ENCODE data around the gene MRPL28. TPM values are rescaled to one million over a fixed set of nuclear protein-coding genes. Genes with fewer than 3 reads are reported as not detected.

Gene MRPL28
- 61.0 and 77.7 TPM in 2 replicates for total RNA-seq

DNA sequence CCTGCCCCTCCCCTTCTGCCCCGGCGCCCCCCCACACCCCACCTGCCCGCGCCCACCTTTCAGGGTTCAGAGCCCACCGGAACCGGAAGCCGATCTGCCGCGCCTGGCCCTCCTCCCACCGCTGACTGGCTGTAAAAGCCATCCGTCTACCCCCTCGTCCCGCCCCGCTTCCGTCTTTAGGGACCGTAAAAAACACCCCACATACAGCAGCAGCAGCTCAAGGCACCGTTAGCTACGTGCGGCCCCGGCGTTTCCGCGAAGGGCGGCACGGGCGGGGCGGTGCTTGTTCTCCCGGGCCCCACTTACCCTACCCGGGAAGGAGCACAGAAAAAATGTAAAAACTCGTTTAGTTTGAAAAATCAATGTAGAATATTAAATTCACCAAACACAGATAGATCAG, at the start of gene MRPL28:
Gene MRPL28, minus strand, starts transcription at position 96 of the 400 bp plus-strand sequence. CDS start 320 bp downstream, outside the sequence.

GRCh38 chr16:401468-402348, 31.4 kb upstream of the MRPL28 start, which contains the start of gene DECR2:
Gene DECR2 (plus strand): TSS chr16:401885. CDS start chr16:401964, 79 bp downstream.

DNA sequence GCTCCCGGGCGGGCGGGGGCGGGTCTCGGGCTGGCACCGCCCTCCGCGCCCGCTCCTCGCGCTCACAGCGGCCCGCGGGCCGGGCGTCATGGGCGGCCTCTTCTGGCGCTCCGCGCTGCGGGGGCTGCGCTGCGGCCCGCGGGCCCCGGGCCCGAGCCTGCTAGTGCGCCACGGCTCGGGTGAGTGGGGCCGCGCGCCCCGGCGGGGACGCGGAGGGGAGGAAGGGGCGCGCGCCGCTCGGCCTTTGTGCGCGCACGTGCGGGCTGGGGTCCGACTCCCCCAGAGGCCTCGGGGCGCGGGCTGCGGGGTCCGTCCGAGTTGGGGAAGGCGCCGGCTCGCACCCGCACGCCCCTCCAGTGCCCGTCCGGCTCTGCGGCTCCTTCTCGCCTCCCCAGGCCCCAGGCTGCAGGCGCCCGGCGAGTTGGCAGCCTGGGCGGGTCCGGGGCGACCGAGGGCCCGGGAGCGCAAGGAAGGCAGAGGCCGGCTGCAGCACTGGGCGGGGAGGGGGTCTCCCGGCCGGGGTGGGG, 26.9 kb upstream of the MRPL28 start, which contains the start of gene NME4:
Gene NME4, plus strand, starts transcription at position 65 of the 527 bp plus-strand sequence. Its CDS starts 24 bp downstream, at position 89.

GRCh38 chr16:381789-382717, 11.7 kb upstream of the MRPL28 start, which contains the start of gene PGAP6:
Gene PGAP6 (minus strand): TSS chr16:381978. CDS start chr16:381821, 157 bp downstream.

GRCh38 chr16:352547-353403, 17.6 kb downstream of the MRPL28 start, which contains the start of gene AXIN1:
Gene AXIN1 (minus strand): TSS chr16:352723. CDS start chr16:347025, 5,698 bp downstream.

Other genes with a start within 250 kb of the MRPL28 start
- 3.1 and 16.6 TPM in 2 replicates for gene NPRL3, start 231.9 kb downstream of the MRPL28 start, total RNA-seq
- gene HBZ, start 217.9 kb downstream of the MRPL28 start, total RNA-seq: 0.19 TPM in 1 of 2 replicates, not detected in the other
- gene HBM, start 204.6 kb downstream of the MRPL28 start, total RNA-seq: not detected in 2 replicates
- 0.32 TPM in 1 of 2 replicates, not detected in the other for gene HBA2, start 197.7 kb downstream of the MRPL28 start, total RNA-seq
- not detected in 2 replicates for gene HBA1, start 193.9 kb downstream of the MRPL28 start, total RNA-seq
- 0.97 TPM in 1 of 2 replicates, not detected in the other for gene HBQ1, start 190.1 kb downstream of the MRPL28 start, total RNA-seq
- 29.1 and 51.1 TPM in 2 replicates for gene LUC7L, start 141.1 kb downstream of the MRPL28 start, total RNA-seq
- 30.1 and 67.4 TPM in 2 replicates for gene FAM234A, start 135.7 kb downstream of the MRPL28 start, total RNA-seq
- 0.81 and 1.6 TPM in 2 replicates for gene RGS11, start 94.6 kb downstream of the MRPL28 start, total RNA-seq
- 0.13 TPM in 1 of 2 replicates, not detected in the other for gene ARHGDIG, start 89.9 kb downstream of the MRPL28 start, total RNA-seq
- not detected in 2 replicates for gene PDIA2, start 87.4 kb downstream of the MRPL28 start, total RNA-seq
- 16.4 and 27.1 TPM in 2 replicates for gene AXIN1, start 17.8 kb downstream of the MRPL28 start, total RNA-seq
- gene PGAP6, start 11.4 kb upstream of the MRPL28 start, total RNA-seq: 82.7 and 108 TPM in 2 replicates
- gene NME4, start 26.7 kb upstream of the MRPL28 start, total RNA-seq: 44.0 and 53.7 TPM in 2 replicates
- 14.2 and 19.1 TPM in 2 replicates for gene DECR2, start 31.3 kb upstream of the MRPL28 start, total RNA-seq
- 17.5 and 41.9 TPM in 2 replicates for gene RAB11FIP3, start 55.1 kb upstream of the MRPL28 start, total RNA-seq
- 20.6 and 36.8 TPM in 2 replicates for gene CAPN15, start 157.2 kb upstream of the MRPL28 start, total RNA-seq
- not detected in 2 replicates for gene PRR35, start 189.9 kb upstream of the MRPL28 start, total RNA-seq
- gene NHLRC4, start 196.5 kb upstream of the MRPL28 start, total RNA-seq: 0.88 and 1.3 TPM in 2 replicates
- 20.7 and 26.4 TPM in 2 replicates for gene PIGQ, start 199.4 kb upstream of the MRPL28 start, total RNA-seq
- gene RAB40C, start 219.5 kb upstream of the MRPL28 start, total RNA-seq: 7.4 and 11.5 TPM in 2 replicates

Data from bladder microvascular endothelial cell (primary cell).